Activated T-cell treated with anti-CD3 and anti-CD28 coated beads, Interleukin-2, amount 50 U/mL, for 1 hour (primary cell): ENCODE data around the gene SLC22A14.

Experiments used
- DNase-seq: peaks from one replicate; pipeline ENCODE4 v3.0.0-alpha.2; 2020

The SLC22A14 gene

DNA sequence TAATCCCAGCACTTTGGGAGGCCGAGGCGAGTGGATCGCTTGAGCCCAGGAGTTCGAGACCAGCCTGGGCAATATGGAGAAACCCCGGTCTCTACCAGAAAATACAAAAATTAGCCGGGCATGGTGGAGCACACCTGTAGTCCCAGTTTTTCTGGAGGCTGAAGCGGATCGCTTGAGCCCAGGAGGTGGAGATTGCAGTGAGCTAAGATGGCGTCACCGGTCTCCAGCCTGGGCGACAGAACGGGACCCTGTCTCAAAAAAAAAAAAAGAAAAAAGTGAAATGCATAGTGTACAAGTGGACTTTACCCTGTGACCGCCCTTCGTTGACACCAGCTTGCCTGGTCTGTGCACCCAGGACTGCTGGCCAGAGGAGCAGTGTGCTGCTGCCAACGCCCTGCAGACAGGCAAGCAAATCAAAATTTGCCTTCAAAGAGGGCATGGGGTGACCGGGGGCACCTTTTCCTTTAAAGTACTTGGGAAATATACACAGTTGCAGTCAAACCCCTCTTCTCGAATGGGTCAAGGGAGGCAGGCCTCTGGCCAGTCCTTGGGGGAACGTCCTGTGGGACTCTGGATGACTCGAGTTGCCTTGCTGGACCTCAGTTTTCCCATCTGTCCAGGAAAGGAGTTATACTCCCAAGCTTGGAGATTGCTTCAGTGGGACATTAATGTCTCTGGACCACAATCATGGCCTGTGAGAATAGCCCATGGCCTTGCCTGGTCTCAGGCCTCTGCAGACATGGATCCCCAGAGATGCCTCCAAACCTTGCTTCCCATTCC is 65.5 kb downstream of the SLC22A14 start:
- DNase-seq = no peak

- DNase-seq = no peak
Measured at GRCh38 chr3:38348903-38349302, 66.8 kb downstream of the SLC22A14 start.

DNA sequence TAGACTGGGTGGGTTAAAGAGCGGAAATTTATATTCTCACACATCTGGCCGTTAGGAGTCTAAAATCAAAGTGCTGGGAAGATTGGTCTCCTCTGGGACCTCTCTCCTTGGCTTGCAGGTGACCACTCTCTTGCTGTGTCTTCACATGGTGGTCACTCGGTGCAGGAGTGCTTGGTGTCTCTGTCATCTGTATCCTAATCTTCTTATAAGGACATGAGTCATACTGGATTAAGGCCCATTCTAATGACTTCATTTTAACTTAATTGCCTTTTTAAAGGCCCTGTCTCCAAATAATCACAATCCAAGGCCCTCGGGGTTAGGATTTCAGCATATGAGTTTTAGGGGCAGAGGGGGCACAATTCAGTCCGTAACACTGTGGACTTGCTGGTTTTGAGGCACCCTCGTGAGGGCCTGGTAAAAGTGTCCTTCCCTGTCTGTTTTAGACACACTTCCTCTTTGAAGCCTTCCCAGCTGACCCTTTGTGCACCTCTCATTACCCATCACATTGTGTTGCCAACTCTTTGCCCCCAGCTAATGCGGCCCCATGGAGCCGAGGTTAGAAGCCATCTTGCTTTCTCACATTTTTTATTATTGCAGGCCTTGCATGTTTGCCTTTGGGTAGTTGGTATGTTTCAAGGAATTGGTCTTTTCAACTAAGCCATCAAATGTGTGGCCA is 67.7 kb downstream of the SLC22A14 start:
- DNase-seq = no peak

GRCh38 chr3:38353151-38353550 is 71.1 kb downstream of the SLC22A14 start:
- DNase-seq = no peak

DNA sequence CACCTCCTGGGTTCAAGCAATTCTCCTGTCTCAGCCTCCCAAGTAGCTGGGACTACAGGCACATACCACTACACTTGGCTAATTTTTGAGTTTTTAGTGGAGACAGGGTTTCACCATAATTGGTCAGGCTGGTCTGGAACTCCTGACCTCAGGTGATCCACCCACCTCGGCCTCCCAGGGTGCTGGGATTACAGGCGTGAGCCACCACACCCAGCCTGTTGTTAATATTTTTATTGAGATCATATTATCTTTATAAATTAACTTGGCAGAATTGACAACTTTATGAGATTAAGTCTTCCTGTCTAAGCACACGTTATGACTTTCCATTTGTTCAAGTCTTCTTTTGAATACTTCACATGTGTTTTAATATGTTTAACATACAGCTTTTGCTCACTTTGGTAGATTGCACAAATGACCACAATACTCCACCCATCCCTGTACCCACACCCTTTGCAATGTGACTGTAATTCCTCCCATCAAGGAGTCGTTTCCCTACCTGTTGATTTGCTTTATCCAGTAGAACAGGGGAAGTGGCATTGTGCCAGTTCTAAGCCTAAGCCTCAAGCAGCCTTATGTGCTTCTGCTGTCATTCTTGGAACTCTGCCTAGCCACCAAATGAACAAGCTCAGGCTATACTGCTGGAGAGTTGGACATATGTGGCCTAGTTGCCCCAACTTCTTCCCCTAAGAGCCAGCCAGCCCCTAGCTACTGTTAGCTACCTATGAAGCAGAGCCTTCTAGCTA is 72.7 kb downstream of the SLC22A14 start:
- no peak for DNase-seq

- DNase-seq = no peak
Measured at GRCh38 chr3:38359038-38359437, 76.9 kb downstream of the SLC22A14 start.

DNA sequence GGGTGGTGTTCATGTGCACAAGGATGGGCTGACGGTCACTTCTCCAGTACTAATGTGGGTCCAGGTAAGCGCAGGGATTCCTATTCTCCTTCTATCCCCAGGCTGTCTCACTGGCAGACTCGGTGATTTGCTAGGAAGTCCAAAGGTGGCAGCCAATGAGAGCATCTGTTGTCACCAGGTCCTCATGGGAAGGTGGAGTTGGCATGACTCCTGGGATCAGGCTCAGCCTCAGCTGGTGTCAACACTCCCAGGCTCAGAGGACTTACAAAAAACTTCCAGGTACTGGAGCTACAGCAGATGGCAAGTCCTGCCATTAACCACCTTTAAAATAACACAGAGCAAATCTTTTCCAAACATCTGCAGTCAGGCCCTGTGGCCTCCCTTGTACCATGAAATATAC is 78.3 kb downstream of the SLC22A14 start:
- DNase-seq = no peak

- no peak for DNase-seq
Measured at GRCh38 chr3:38361496-38361895, 79.4 kb downstream of the SLC22A14 start.

DNA sequence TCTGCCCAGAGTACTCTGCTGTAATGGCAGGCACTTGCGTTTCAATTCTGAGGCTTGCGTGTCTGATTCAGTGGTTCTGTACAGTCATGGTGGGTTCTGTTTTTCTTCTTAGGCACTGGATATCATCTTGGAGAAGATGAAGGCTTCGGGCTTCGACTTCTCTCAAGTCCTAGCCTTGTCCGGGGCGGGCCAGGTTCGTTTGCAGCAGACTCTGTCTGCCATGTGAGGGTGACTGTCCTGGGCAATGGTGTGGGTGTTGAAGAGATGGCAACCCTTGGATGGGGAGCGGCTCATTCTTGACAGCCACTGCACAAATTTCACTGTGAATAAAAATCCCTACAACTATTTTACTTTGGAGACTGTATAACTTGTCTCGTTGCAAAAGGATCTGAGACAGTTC is 80.7 kb downstream of the SLC22A14 start:
- DNase-seq = no peak

GRCh38 chr3:38364721-38365400 is 82.8 kb downstream of the SLC22A14 start:
- no peak for DNase-seq

GRCh38 chr3:38365469-38366062 is 83.5 kb downstream of the SLC22A14 start:
- DNase-seq = no peak

DNA sequence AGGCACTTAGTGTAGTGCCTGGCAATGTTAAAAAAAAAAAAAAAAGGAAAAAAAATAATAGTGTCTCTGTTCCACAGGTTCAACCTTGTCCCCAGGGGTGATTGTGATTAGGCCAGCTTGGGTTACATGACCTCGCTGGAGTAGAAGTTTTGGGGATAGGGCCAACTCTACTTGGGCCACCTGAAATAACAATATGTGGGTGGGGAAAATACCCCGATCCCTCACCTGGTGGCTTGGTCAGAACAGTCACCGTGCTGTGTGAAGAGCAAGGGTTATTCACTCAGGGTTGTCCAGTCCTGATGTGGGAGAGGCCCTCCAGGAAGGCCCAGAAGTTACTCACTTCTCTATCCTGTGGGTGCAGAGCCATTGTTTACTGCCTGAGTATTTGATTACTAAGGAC is 84.0 kb downstream of the SLC22A14 start:
- no peak for DNase-seq

DNA sequence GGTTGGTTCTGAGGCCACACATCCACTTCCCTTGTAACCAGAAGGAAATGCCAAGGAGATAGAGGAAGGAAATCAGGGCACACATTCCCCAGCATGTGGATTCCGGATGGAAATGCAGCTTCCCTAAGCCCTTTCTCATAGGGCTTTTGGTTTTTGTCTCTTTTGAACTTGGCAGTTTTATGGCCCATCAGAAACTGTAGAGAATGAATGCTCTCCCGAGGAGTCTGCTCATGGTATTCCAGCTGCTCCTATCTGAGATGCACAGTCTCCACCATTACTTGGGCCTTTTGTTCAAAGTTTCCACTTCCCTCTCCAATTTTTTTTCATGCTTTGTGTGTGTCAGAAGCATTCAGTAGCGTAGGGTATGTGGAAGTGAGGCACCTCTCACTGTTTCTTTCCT is 85.7 kb downstream of the SLC22A14 start:
- no peak for DNase-seq
